ENCODE data around the gene MYH11. TPM values are rescaled to one million over a fixed set of nuclear protein-coding genes. Genes with fewer than 3 reads are reported as not detected.
"Not testable (repeated sequence)": the region's sequence is repeated elsewhere in the genome, so short reads cannot be mapped to it uniquely, and the experiment has no call there.

The MYH11 gene
- total RNA-seq, 1 donor from 2014 or later: 694 TPM

- Histone ChIP-seq H3K4me1 (peaks cover 3 to 49% of the 10 kb centered on the region in 2 donors), H3K4me3 (no peak overlapping the region), H3K27ac (peak overlapping the region; percentile 12 to 79), H3K9me3 (no peaks in the 10 kb centered on the region), H3K36me3 (peaks cover 55 to 66% of the 10 kb centered on the region in 2 donors), H3K27me3 (no peaks in the 10 kb centered on the region)
- no peak for DNase-seq (ENCODE audit: low spot score in 2 of 2)
- TF ChIP-seq CTCF (IDR thresholded peaks at IDR 0.05): no peak
- intact Hi-C loops (cut with DNase I): no loop called here
Measured at GRCh38 chr16:15796885-15797284, 59.9 kb downstream of the MYH11 start.

GRCh38 chr16:15795615-15796014 lies 61.2 kb downstream of the MYH11 start:
- intact Hi-C loops (cut with DNase I): no loop called here
- H3K27ac ChIP-seq: peak overlapping the region; percentile 79
- H3K27me3 ChIP-seq: no peaks in the 10 kb centered on the region
- H3K9me3 ChIP-seq: no peaks in the 10 kb centered on the region
- TF ChIP-seq CTCF (IDR thresholded peaks at IDR 0.05): no peak
- peaks cover 44 to 61% of the 10 kb centered on the region in 2 donors for H3K36me3 ChIP-seq
- DNase-seq (ENCODE audit: low spot score in 2 of 2): no peak
- no peak overlapping the region for H3K4me3 ChIP-seq
- peaks cover 9 to 51% of the 10 kb centered on the region in 2 donors for H3K4me1 ChIP-seq

- H3K27me3 ChIP-seq: no peaks in the 10 kb centered on the region
- peaks cover 18 to 33% of the 10 kb centered on the region in 2 donors for H3K36me3 ChIP-seq
- H3K4me1 ChIP-seq: peaks cover 15 to 57% of the 10 kb centered on the region in 2 donors
- intact Hi-C loops (cut with DNase I): no loop called here
- TF ChIP-seq CTCF (IDR thresholded peaks at IDR 0.05): no peak
- no peak for DNase-seq (ENCODE audit: low spot score in 2 of 2)
- H3K9me3 ChIP-seq: no peaks in the 10 kb centered on the region
- peak overlapping the region; percentile 79 for H3K27ac ChIP-seq
- no peak overlapping the region for H3K4me3 ChIP-seq
Measured at GRCh38 chr16:15792563-15792971, 64.3 kb downstream of the MYH11 start.

GRCh38 chr16:15790458-15790857 lies 66.4 kb downstream of the MYH11 start:
- Histone ChIP-seq H3K27ac (peak overlapping the region; percentile 76 to 77), H3K4me1 (peaks cover 15 to 55% of the 10 kb centered on the region in 2 donors), H3K9me3 (no peaks in the 10 kb centered on the region), H3K4me3 (no peak overlapping the region), H3K27me3 (no peaks in the 10 kb centered on the region), H3K36me3 (peaks cover 23 to 36% of the 10 kb centered on the region in 2 donors)
- no peak for DNase-seq (ENCODE audit: low spot score in 2 of 2)
- intact Hi-C loops (cut with DNase I): no loop called here
- TF ChIP-seq CTCF (IDR thresholded peaks at IDR 0.05): no peak

GRCh38 chr16:15789816-15790215 lies 67.0 kb downstream of the MYH11 start:
- not testable (repeated sequence) for H3K9me3 ChIP-seq; H3K27me3 ChIP-seq; H3K4me3 ChIP-seq; DNase-seq (ENCODE audit: low spot score in 2 of 2)
- H3K4me1 ChIP-seq: peaks cover 15 to 54% of the 10 kb centered on the region in 2 donors
- intact Hi-C loops (cut with DNase I): loop anchor here (1.0 to 5.0 kb wide), 2 partner anchors 17 to 37 kb away; no protein-coding TSS in a partner anchor
- peaks cover 28 to 38% of the 10 kb centered on the region in 2 donors for H3K36me3 ChIP-seq
- peak overlapping the region; percentile 76 to 77 for H3K27ac ChIP-seq

GRCh38 chr16:15788846-15789239 lies 68.0 kb downstream of the MYH11 start:
- intact Hi-C loops (cut with DNase I): loop anchor here (1.0 to 5.0 kb wide), 2 partner anchors 18 to 38 kb away; no protein-coding TSS in a partner anchor
- TF ChIP-seq CTCF (IDR thresholded peaks at IDR 0.05): no peak
- no peak overlapping the region for H3K4me3 ChIP-seq
- H3K9me3 ChIP-seq: no peaks in the 10 kb centered on the region
- H3K27me3 ChIP-seq: no peaks in the 10 kb centered on the region
- peaks cover 12 to 45% of the 10 kb centered on the region in 2 donors for H3K4me1 ChIP-seq
- H3K36me3 ChIP-seq: peaks cover 37 to 44% of the 10 kb centered on the region in 2 donors
- H3K27ac ChIP-seq: peak overlapping the region; percentile 76 to 77
- DNase-seq (ENCODE audit: low spot score in 2 of 2): no peak
